ENCODE measurements around the gene LTA4H.

- TF ChIP-seq EZH2 (optimal IDR thresholded peaks at IDR 0.05; ENCODE audit: low read depth, low read length) (no peak), CTCF (IDR thresholded peaks at IDR 0.05; ENCODE audit: low read length) (no peak)
Observed at GRCh38 chr12:95997911-95998510, 37.4 kb downstream of the LTA4H start.

Measured in MM.1S (cell line).